ENCODE measurements around the gene PSME3IP1.

DNA sequence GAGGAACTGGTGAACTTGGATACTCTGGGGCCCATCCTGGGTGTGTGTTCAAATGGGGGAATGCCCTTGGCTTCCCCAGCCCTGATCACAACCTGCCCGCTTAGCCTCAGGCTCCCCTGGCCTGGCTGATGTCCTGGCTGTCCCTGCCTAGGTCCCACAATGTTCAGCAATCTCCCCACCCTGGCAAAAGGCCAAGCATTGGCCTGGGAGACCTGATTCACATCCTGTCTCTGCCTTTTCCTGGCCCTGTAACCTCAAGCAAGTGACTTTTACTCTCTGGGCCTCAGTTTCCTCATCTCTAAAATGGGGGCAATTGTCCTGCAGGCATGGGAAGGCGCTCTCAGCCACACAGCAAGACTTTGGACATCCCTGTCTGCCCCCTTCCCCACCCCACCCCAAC is 79.1 kb downstream of the PSME3IP1 start:
- TF ChIP-seq MXI1 (IDR thresholded peaks at IDR 0.05; ENCODE audit: low read depth, low read length): no peak
- TF ChIP-seq, protein P1, sequence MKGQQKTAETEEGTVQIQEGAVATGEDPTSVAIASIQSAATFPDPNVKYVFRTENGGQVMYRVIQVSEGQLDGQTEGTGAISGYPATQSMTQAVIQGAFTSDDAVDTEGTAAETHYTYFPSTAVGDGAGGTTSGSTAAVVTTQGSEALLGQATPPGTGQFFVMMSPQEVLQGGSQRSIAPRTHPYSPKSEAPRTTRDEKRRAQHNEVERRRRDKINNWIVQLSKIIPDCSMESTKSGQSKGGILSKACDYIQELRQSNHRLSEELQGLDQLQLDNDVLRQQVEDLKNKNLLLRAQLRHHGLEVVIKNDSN (IDR thresholded peaks at IDR 0.05; ENCODE audit: borderline replicate concordance, low read depth): no peak
- no peak for TF ChIP-seq SIN3A (IDR thresholded peaks at IDR 0.05; ENCODE audit: borderline replicate concordance, low read depth, low read length)
- TF ChIP-seq, protein P2, sequence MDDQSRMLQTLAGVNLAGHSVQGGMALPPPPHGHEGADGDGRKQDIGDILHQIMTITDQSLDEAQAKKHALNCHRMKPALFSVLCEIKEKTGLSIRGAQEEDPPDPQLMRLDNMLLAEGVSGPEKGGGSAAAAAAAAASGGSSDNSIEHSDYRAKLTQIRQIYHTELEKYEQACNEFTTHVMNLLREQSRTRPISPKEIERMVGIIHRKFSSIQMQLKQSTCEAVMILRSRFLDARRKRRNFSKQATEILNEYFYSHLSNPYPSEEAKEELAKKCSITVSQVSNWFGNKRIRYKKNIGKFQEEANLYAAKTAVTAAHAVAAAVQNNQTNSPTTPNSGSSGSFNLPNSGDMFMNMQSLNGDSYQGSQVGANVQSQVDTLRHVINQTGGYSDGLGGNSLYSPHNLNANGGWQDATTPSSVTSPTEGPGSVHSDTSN (IDR thresholded peaks at IDR 0.05): no peak
- TF ChIP-seq, protein P3, sequence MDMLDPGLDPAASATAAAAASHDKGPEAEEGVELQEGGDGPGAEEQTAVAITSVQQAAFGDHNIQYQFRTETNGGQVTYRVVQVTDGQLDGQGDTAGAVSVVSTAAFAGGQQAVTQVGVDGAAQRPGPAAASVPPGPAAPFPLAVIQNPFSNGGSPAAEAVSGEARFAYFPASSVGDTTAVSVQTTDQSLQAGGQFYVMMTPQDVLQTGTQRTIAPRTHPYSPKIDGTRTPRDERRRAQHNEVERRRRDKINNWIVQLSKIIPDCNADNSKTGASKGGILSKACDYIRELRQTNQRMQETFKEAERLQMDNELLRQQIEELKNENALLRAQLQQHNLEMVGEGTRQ (IDR thresholded peaks at IDR 0.05; ENCODE audit: borderline replicate concordance, low read depth, low read length): no peak
- TF ChIP-seq FOXJ3 (CRISPR knock-in tag; IDR thresholded peaks at IDR 0.05): no peak
- TF ChIP-seq RAD21 (IDR thresholded peaks at IDR 0.05; ENCODE audit: low read length): no peak
- TF ChIP-seq EZH2phosphoT487 (IDR thresholded peaks at IDR 0.05; ENCODE audit: borderline replicate concordance, low read depth): no peak
- TF ChIP-seq, protein P4, sequence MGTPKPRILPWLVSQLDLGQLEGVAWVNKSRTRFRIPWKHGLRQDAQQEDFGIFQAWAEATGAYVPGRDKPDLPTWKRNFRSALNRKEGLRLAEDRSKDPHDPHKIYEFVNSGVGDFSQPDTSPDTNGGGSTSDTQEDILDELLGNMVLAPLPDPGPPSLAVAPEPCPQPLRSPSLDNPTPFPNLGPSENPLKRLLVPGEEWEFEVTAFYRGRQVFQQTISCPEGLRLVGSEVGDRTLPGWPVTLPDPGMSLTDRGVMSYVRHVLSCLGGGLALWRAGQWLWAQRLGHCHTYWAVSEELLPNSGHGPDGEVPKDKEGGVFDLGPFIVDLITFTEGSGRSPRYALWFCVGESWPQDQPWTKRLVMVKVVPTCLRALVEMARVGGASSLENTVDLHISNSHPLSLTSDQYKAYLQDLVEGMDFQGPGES (IDR thresholded peaks at IDR 0.05; ENCODE audit: low read depth, low read length): no peak
